Measurements from ENCODE around the gene TERC.
A peak's percentile ranks its signal among the peaks of the same experiment; 100 is the strongest.

The TERC gene

GRCh38 chr3:169781209-169781855 lies 16.5 kb upstream of the TERC start:
- Histone ChIP-seq H3K27ac (ENCODE audit: low read length) (no peak overlapping the region), H3K4me3 (ENCODE audit: low read depth in 1 of 2, low read length in 2 of 2) (no peak overlapping the region), H3K4me1 (ENCODE audit: insufficient read depth, low read length) (0 out of 2 replicates have a peak, but pooled peaks cover under 1% of the 10 kb centered on the region), H3K36me3 (ENCODE audit: insufficient read depth, low read length) (peaks cover 92% of the 10 kb centered on the region), H3K27me3 (ENCODE audit: insufficient read depth, low read length, poor library complexity) (no peaks in the 10 kb centered on the region), H3K9me3 (ENCODE audit: insufficient read depth, low read length, severe bottlenecking) (no peaks in the 10 kb centered on the region), H3K4me2 (ENCODE audit: insufficient read depth, low read length) (no peak overlapping the region), H3K79me2 (ENCODE audit: insufficient read depth, low read length) (peaks cover 15% of the 10 kb centered on the region), H4K20me1 (ENCODE audit: insufficient read depth, low read length) (peaks cover 3% of the 10 kb centered on the region; the same call in 1 of the 2 replicates), H2AFZ (ENCODE audit: low read depth, low read length) (no peak overlapping the region), H3K9ac (ENCODE audit: low read depth, low read length) (no peak overlapping the region)
- ATAC-seq (ENCODE audit: insufficient read depth, low read depth): no peak
- no peak for TF ChIP-seq CTCF (IDR thresholded peaks at IDR 0.05; ENCODE audit: borderline replicate concordance, extremely low read depth, low read length, poor library complexity, severe bottlenecking)
- no peak for TF ChIP-seq EZH2 (IDR thresholded peaks at IDR 0.05; ENCODE audit: borderline replicate concordance, low read depth, low read length, severe bottlenecking)
- no peak for DNase-seq

- Histone ChIP-seq H3K4me2 (ENCODE audit: insufficient read depth, low read length) (no peak overlapping the region), H3K4me1 (ENCODE audit: insufficient read depth, low read length) (peaks cover 6% of the 10 kb centered on the region; the same call in 1 of the 2 replicates), H3K79me2 (ENCODE audit: insufficient read depth, low read length) (peaks cover 21% of the 10 kb centered on the region), H3K36me3 (ENCODE audit: insufficient read depth, low read length) (peaks cover 92% of the 10 kb centered on the region), H2AFZ (ENCODE audit: low read depth, low read length) (no peak overlapping the region), H3K9ac (ENCODE audit: low read depth, low read length) (no peak overlapping the region), H4K20me1 (ENCODE audit: insufficient read depth, low read length) (peaks cover 3% of the 10 kb centered on the region; the same call in 1 of the 2 replicates), H3K9me3 (ENCODE audit: insufficient read depth, low read length, severe bottlenecking) (no peaks in the 10 kb centered on the region), H3K27me3 (ENCODE audit: insufficient read depth, low read length, poor library complexity) (no peaks in the 10 kb centered on the region), H3K27ac (ENCODE audit: low read length) (no peak overlapping the region), H3K4me3 (ENCODE audit: low read depth in 1 of 2, low read length in 2 of 2) (no peak overlapping the region)
- no peak for TF ChIP-seq EZH2 (IDR thresholded peaks at IDR 0.05; ENCODE audit: borderline replicate concordance, low read depth, low read length, severe bottlenecking)
- no peak for TF ChIP-seq CTCF (IDR thresholded peaks at IDR 0.05; ENCODE audit: borderline replicate concordance, extremely low read depth, low read length, poor library complexity, severe bottlenecking)
- DNase-seq (no peak), ATAC-seq (ENCODE audit: insufficient read depth, low read depth) (peak; percentile 33; the same call in 1 of the 3 replicates)
Observed at GRCh38 chr3:169780742-169781141, 15.9 kb upstream of the TERC start.

GRCh38 chr3:169777822-169778221 lies 13.0 kb upstream of the TERC start:
- no peak for TF ChIP-seq EZH2 (IDR thresholded peaks at IDR 0.05; ENCODE audit: borderline replicate concordance, low read depth, low read length, severe bottlenecking)
- TF ChIP-seq CTCF (IDR thresholded peaks at IDR 0.05; ENCODE audit: borderline replicate concordance, extremely low read depth, low read length, poor library complexity, severe bottlenecking): no peak
- H3K36me3 ChIP-seq (ENCODE audit: insufficient read depth, low read length): peaks cover 84% of the 10 kb centered on the region

More at GRCh38 chr3:169777822-169778221, 13.0 kb upstream of the TERC start:
- H3K9ac ChIP-seq (ENCODE audit: low read depth, low read length): no peak overlapping the region
- peaks cover 3% of the 10 kb centered on the region; the same call in 1 of the 2 replicates for H4K20me1 ChIP-seq (ENCODE audit: insufficient read depth, low read length)
- no peaks in the 10 kb centered on the region for H3K9me3 ChIP-seq (ENCODE audit: insufficient read depth, low read length, severe bottlenecking)
- H3K27me3 ChIP-seq (ENCODE audit: insufficient read depth, low read length, poor library complexity): no peaks in the 10 kb centered on the region
- no peak overlapping the region for H3K27ac ChIP-seq (ENCODE audit: low read length)
- H3K4me2 ChIP-seq (ENCODE audit: insufficient read depth, low read length): no peak overlapping the region
- no peak overlapping the region for H2AFZ ChIP-seq (ENCODE audit: low read depth, low read length)
- ATAC-seq (ENCODE audit: insufficient read depth, low read depth) (no peak), DNase-seq (no peak)
- no peak overlapping the region for H3K4me3 ChIP-seq (ENCODE audit: low read depth in 1 of 2, low read length in 2 of 2)
- H3K4me1 ChIP-seq (ENCODE audit: insufficient read depth, low read length): peaks cover 27% of the 10 kb centered on the region
- H3K79me2 ChIP-seq (ENCODE audit: insufficient read depth, low read length): peaks cover 49% of the 10 kb centered on the region
